ENCODE measurements around the gene SLX9.

SLX9 gene

DNA sequence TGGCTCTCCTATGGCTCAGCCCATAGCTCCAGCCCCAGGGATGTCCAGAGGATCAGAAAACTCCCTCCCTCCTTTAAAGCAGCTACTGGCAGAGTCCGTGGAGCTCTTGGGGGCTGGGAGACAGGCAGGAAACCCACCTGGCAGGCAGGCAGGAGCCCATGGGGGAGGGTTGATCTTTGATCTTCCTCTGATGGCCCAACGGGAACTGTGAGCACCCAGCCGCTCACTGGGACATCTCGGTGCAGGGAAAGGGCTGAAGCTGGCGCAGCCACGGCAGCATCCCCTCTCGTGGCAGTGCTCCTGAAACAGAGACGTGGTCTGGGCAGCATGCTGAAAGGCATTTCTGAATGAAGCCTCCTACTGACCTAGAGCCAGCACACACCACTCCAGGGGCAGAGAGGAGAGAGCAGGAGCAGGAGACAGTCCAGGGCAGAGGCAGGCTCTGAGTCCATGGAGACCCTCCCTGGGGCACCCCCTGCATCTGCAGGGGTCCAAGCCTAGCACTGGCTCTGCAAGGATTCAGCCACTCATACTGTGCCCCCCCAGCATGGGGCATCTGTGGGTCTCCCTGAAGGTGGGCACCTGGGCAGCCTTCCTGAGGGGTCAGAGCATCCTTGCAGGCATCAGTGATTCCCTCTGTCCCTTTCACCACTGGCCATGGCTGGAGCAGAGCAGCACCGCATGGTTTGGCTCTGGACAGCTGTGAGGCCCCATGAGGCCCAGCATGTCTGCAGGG lies 4.9 kb upstream of the SLX9 start:
- ChIA-PET POLR2A (interaction anchor here (0.9 kb wide), 1 partner anchor 134 kb away, joined by 3 read pairs; the partner anchor contains the start of gene UBE2G2), CTCF (no interaction called here)
- no peak for TF ChIP-seq TARDBP (IDR thresholded peaks at IDR 0.05)
- no peak for TF ChIP-seq FOXM1 (IDR thresholded peaks at IDR 0.05; ENCODE audit: borderline replicate concordance)
- no peak for TF ChIP-seq BHLHE40 (IDR thresholded peaks at IDR 0.05; ENCODE audit: borderline replicate concordance)
- TF ChIP-seq SP1 (IDR thresholded peaks at IDR 0.05): no peak
- TF ChIP-seq, protein P1, sequence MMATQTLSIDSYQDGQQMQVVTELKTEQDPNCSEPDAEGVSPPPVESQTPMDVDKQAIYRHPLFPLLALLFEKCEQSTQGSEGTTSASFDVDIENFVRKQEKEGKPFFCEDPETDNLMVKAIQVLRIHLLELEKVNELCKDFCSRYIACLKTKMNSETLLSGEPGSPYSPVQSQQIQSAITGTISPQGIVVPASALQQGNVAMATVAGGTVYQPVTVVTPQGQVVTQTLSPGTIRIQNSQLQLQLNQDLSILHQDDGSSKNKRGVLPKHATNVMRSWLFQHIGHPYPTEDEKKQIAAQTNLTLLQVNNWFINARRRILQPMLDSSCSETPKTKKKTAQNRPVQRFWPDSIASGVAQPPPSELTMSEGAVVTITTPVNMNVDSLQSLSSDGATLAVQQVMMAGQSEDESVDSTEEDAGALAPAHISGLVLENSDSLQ (IDR thresholded peaks at IDR 0.05): no peak
- TF ChIP-seq HDGF (IDR thresholded peaks at IDR 0.05; ENCODE audit: borderline replicate concordance): no peak
- TF ChIP-seq ARNT (IDR thresholded peaks at IDR 0.05): no peak
- no peak for TF ChIP-seq CTBP1 (IDR thresholded peaks at IDR 0.05; ENCODE audit: borderline replicate concordance)
- no peak for TF ChIP-seq L3MBTL2 (conservative IDR thresholded peaks at IDR 0.05)
- TF ChIP-seq SUZ12 (IDR thresholded peaks at IDR 0.05): no peak
- TF ChIP-seq ZNF384 (IDR thresholded peaks at IDR 0.05): no peak
- no peak for TF ChIP-seq LEF1 (IDR thresholded peaks at IDR 0.05; ENCODE audit: borderline replicate concordance)
- no peak for TF ChIP-seq FOXK2 (IDR thresholded peaks at IDR 0.05)
- no peak for TF ChIP-seq ELF4 (IDR thresholded peaks at IDR 0.05)
- TF ChIP-seq FOXA1 (IDR thresholded peaks at IDR 0.05): no peak
- no peak for TF ChIP-seq NFRKB (IDR thresholded peaks at IDR 0.05)
- DNase-seq (ENCODE audit: extremely low spot score): no peak

DNA sequence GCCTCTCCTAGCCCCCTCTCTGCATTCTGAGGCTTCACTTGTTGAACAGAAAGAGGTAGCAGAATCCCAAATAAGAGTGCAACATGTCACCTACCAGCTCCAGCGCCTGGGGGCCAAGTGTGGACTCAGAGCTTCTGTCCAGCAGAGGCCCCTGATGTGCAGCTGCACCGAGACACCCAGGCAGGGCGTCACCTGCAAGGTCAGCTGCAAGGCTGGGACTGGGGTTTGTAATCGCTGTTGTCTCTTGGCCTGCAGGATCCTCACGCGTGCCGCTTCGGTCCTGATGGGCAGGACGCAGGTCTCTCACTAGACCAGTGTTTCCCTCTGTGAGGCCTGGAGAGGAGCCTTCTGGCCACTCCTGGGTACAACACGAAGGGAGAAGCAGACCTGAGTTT lies 4.3 kb upstream of the SLX9 start:
- ChIA-PET CTCF (no interaction called here), POLR2A (no interaction called here)
- TF ChIP-seq FOXK2 (IDR thresholded peaks at IDR 0.05) (no peak), SUZ12 (IDR thresholded peaks at IDR 0.05) (no peak), BHLHE40 (IDR thresholded peaks at IDR 0.05; ENCODE audit: borderline replicate concordance) (no peak), ELF4 (IDR thresholded peaks at IDR 0.05) (no peak), FOXA1 (IDR thresholded peaks at IDR 0.05) (no peak), LEF1 (IDR thresholded peaks at IDR 0.05; ENCODE audit: borderline replicate concordance) (no peak), FOXM1 (IDR thresholded peaks at IDR 0.05; ENCODE audit: borderline replicate concordance) (no peak), ZNF384 (IDR thresholded peaks at IDR 0.05) (no peak)
- TF ChIP-seq, protein P1 (IDR thresholded peaks at IDR 0.05): no peak
- no peak for DNase-seq (ENCODE audit: extremely low spot score)

DNA sequence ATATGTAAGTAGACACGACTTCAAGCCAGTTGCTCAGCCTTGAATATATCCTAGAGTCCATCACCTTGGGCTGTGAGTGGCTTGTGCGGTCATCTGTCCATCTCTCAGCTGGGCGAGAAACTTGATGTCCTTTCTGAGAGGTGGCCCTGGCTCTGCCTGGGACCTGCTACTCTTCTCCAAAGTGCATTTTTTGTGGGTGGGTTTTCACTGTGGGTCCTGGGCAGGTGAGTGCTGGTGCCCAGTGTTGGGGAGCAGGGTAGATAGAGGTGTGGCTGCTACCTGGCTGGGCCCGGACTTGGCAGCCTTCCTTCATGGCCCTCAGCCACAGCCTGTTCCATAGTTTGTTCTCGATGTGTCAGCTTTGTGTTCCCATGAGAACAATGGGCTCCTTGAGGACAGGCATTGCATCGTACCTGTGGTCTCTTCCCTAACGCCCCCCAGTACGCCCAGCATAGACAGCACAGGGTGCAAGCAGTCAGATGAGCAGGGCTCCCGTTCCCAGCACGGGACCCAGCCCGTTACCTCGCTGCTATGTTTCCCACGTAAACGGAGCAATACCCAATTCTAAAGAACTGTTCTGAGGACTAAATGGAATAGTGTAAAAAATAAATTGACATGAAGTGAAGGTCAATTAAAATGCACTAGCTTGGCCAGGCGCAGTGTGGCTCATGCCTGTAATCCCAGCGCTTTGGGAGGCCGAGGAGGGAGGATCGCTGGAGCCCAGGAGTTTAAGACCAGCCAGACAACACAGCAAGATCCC lies 877 bp upstream of the SLX9 start:
- no peak for DNase-seq (ENCODE audit: extremely low spot score)
- ChIA-PET POLR2A (interaction anchor here (1.0 to 2.6 kb wide), 3 partner anchors 10 to 169 kb away, joined by 3 to 12 read pairs (median 10); partner anchors contain the start of gene ADARB1), CTCF (no interaction called here)
- TF ChIP-seq BHLHE40 (IDR thresholded peaks at IDR 0.05; ENCODE audit: borderline replicate concordance) (no peak), SP1 (IDR thresholded peaks at IDR 0.05) (no peak), CTBP1 (IDR thresholded peaks at IDR 0.05; ENCODE audit: borderline replicate concordance) (no peak), TARDBP (IDR thresholded peaks at IDR 0.05) (no peak), SUZ12 (IDR thresholded peaks at IDR 0.05) (no peak), ARNT (IDR thresholded peaks at IDR 0.05) (no peak), FOXM1 (IDR thresholded peaks at IDR 0.05; ENCODE audit: borderline replicate concordance) (no peak), LEF1 (IDR thresholded peaks at IDR 0.05; ENCODE audit: borderline replicate concordance) (no peak)
- TF ChIP-seq, protein P1 (IDR thresholded peaks at IDR 0.05): no peak

DNA sequence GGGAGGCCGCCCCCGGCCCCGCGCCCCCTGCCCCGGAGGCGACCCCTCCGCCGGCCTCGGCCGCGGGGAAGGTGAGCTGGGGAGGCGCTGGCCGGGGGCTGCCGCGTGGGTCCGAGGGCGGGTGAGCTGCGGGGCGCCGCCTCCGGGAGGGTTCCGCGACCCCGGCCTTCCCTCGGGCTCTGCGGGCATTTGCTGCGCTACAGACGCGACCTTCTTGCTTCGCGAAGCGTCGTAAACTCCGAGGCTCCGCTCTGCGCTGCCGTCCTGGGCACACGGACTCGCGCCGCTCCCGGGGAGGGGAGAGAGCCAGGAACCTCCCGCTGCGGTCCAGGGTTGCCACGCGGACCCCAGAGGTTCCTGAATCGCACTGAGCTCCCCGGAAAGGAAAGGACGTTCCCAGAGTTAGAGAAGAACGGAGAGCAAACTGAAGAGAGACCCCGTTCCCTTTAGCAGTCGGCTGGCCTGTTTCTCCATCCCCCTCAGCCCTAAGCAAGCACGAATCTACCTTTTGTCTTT lies 345 bp downstream of the SLX9 start:
- DNase-seq (ENCODE audit: extremely low spot score): no peak
- POLR2A ChIA-PET: interaction anchor here (0.7 to 2.6 kb wide), 6 partner anchors 9 to 192 kb away, joined by 3 to 12 read pairs (median 4); partner anchors contain the start of gene ADARB1
- CTCF ChIA-PET: interaction anchor here (0.7 kb wide), 1 partner anchor 192 kb away, joined by 3 read pairs; no protein-coding TSS in a partner anchor

More for the DNA sequence above, 345 bp downstream of the SLX9 start:
- TF ChIP-seq CTBP1 (IDR thresholded peaks at IDR 0.05; ENCODE audit: borderline replicate concordance): no peak
- TF ChIP-seq NFRKB (IDR thresholded peaks at IDR 0.05): no peak
- TF ChIP-seq, protein P1 (IDR thresholded peaks at IDR 0.05): no peak
- no peak for TF ChIP-seq SP1 (IDR thresholded peaks at IDR 0.05)
- TF ChIP-seq FOXM1 (IDR thresholded peaks at IDR 0.05; ENCODE audit: borderline replicate concordance): no peak
- TF ChIP-seq LEF1 (IDR thresholded peaks at IDR 0.05; ENCODE audit: borderline replicate concordance): no peak
- TF ChIP-seq L3MBTL2 (conservative IDR thresholded peaks at IDR 0.05): no peak
- TF ChIP-seq FOXA1 (IDR thresholded peaks at IDR 0.05): no peak
- TF ChIP-seq ZNF384 (IDR thresholded peaks at IDR 0.05): no peak
- TF ChIP-seq FOXK2 (IDR thresholded peaks at IDR 0.05): no peak
- no peak for TF ChIP-seq HDGF (IDR thresholded peaks at IDR 0.05; ENCODE audit: borderline replicate concordance)
